Raji (cell line): ENCODE data around the gene ASB2.
A peak's percentile ranks its signal among the peaks of the same experiment; 100 is the strongest.

Source experiments
- POLR2A ChIP-seq: IDR thresholded peaks from 2 replicates; pipeline ENCODE4 v1.6.1; 2011; ENCODE audit warnings: low read depth, low read length, control low read depth; ENCODE audit not compliant: insufficient read depth

The ASB2 gene

DNA sequence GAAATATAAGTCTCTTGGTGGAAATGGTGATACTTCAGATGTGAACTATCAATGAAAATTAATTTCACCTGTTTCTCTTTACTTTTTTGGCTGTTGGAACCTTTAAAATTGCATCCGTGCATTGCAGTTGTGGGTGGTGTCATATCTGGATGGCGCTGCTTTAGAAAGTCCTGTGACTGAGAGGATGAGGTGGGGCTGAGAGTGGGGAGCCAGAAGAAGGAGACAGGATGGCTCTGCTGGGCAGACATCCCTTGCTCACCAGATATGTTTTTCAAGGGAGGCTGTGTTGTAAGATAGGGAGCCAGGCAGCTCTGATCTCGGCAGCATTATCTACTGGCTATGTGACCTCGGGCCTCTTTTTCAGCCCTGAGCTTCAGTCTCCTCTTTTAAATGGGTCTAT, 12.7 kb downstream of the ASB2 start:
- TF ChIP-seq POLR2A: no peak

DNA sequence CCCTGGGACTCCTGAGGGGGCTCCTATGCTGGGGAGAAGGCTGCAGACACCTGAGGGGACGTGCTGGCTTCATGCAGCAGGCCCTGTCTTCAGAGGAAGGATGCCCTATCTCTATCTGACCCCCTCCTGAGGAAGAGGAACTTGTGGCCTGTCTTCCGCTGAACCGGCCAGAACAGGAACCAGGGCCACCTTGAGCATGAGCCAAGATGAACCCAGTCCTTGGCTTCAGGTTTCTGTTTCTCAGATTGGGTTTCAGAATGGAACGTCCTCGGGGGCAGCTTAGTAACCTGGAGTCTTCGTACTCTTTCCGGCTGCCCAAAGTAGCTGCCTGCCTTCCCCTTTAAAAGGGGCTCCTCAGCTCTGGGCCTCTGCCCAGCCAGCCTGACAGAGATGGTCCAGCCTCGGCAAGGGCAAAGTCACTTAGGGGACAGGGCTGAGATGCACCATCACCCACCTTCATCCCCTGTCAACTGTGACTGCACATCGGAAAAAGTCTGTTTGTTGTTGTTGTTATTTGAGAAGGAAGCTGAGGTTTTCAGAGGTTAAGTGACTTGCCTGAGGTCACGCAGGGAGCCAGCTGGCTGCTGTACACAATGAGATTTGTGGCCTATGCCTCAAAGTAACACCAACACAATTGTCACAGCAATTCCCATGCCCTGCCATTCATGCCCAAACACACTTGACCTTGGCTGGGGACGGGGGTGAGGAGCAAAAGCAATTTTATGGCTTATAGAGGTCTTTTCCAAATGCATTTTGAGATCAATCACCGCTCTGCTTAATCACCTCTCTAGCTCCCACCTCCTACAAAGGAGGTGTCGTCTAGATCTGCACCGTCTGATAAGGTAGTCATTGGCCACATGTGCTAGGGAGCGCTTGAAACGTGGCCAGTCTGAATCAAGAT, 13.4 kb downstream of the ASB2 start:
- TF ChIP-seq POLR2A: no peak

DNA sequence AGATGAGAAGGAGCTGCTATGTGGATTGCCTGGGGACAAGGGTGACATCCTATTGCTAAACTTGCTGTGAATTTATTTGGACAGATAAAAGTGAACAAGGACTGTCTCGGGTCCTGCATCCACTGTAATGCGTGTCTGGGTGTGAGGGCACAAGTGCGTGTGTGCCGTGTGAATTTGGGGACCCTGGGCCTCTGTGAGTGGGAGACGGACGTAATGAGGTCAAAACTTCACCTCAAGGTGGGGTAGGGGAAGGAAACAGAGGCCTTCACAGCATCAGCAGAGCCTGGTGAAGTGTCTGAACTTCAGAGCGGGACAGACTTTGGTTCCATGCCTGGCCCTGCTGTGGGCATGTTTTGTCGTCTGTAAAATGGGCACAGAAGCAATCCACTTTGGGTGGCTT, 14.8 kb downstream of the ASB2 start:
- TF ChIP-seq POLR2A: no peak

DNA sequence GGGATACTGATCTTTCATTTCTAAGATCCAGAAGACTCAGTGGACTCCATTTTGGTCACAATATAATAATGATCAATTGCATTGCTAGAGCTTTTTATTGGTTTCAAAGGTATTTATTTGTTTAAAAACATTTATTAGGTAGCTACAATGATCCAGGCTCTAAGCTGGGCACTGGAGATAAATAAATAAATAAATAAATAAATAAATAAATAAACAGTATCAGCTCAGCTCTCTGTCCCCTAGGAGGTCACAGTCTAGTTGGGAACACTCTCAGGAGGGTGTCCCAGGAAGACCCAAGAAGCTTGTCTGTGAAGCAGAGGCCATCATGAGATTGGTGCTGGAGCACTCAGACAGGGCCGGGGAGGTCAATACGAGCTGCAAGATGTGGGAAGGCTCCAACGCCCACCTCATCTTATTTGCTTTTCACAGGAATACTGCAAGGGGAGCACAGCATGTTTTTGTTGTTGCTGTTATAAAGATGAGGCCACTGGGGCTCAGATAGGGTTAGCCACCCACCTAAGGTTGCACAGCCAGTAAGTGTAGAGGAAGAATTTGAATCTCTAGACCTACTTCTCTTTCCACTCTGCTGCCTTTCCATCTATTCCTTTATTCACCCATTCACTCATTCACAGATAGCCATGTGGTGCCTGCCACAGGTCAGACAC, 15.5 kb downstream of the ASB2 start:
- no peak for TF ChIP-seq POLR2A

DNA sequence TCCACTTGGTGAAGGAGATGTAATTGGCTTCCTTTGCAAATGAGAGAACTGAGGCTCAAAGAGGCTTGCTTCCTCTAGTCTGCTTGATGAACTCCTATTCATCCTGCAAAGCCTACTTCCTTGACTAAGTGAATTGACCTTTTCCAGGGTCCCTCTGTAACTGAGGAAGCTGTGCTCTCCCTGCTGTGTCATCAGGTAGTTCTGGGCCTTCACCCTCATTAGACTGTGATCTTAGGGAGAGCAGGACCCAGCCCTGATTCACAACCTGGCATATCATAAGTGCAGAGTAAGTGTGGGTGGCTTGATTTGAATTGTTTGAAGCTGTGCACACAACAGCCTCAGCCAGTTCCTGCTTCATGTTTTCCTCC, 16.3 kb downstream of the ASB2 start:
- TF ChIP-seq POLR2A: peak; percentile 35; the same call in 1 of the 2 replicates

DNA sequence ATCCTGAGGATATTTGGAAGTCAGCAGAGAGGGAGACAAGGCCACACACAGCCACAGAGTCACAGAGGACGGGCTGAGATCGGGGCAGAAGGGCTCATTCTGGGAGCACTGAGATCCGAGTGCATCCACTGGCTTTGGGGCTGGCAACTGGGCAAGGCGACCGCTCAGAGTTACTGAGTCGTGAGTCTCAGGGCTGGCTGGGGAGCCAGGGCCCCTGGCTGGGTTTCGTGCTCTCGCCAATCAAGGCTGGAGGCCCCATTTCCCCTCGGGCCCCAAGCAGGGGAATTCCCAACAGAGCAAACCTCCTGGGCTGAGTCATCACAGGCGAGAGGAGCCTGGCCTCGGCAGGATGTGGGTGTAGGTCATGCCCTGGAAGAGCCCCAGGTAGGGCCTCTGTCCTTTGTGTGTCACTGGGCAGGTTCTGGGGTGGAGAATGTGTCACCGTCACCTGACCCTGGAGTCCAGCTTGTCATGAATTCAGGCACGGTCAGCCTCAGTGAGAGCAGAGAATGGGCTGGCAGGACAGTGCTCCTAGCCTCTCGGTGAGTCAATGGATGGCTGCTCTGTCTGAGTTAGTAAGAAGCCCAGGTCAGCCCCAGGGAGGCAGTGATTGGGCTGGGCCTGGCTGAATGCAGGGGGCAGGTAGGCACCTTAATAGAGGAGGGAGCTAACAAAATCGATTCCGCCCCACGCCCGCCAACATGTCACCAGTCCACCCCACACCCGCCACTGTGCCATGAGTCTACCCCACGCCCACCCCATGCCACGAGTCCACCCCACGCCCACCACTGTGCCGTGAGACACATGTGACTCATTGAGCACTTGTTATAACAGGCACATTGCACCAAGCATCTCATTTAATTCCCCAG, 16.9 kb downstream of the ASB2 start:
- TF ChIP-seq POLR2A: 0 out of 2 replicates have a peak, but pooled peaks have one; percentile 8

DNA sequence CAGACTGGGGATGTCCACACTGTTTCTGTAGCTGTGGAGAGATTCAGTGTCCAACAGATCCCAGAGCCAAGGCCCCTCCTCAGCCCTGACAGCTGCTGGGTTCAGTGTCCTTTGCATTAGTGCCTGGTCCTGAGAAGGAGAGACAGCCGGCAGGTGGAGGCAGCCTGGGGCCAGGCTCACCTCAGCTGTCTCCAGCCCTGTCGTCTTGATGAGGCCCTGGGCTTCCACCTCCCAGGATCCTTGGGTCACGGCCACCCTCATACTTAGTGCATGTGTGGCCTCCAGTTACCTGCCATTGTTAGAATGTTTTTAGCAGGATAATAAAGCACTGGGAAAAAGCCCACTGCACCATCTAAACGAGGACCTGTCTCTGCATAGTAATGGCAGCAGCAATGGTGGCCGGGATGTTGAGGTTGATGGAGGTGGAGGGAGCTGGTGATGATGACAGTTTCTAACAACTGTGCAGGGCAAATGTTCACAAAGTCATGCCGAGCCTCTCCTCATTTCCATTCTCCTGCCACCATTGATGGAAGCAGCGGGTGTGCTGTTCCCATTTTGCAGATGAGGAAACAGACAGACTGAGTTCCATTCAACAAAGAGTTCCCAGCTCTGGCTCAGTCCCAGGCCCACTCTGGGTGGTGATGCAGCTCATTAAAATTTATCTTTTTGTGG, 17.7 kb downstream of the ASB2 start:
- no peak for TF ChIP-seq POLR2A

DNA sequence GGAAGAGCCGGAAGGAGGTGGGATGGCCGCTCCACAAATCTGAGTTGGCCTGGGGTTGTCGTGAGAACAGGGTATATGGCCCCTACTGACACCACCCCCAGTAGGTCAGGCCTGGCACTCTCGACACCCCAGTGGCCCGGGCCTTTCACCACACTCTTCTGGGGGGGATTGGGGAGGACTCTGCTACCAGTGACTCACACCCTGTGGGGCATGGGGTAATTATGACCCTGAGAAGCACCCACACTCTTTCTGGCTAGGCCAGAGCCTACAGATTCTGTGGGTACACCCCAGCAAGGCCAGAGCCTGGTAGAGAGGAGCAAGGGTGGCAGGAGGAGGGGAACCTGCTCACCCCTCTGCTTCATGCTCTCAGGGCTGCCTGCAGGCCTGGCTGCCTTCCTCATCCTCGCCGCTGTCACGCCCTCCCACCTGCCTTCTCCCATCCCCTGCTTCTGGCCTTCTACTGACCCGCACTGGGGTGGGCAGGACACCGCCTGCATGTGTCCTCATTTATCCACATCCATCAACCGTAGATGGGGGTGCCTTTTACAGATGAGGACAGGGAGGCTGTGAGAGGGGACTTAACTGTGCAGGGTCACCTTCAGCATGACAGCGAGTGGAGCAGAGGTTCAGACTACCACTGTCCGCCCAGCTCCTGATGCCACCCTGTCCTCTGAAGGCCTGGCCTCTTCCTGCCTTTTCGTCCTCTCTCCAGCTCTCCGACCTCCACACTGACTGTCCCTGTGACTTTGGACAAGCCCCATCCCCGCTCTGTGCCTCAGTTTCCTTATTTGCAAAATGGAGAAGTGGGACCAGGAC, 18.4 kb downstream of the ASB2 start:
- TF ChIP-seq POLR2A: no peak

DNA sequence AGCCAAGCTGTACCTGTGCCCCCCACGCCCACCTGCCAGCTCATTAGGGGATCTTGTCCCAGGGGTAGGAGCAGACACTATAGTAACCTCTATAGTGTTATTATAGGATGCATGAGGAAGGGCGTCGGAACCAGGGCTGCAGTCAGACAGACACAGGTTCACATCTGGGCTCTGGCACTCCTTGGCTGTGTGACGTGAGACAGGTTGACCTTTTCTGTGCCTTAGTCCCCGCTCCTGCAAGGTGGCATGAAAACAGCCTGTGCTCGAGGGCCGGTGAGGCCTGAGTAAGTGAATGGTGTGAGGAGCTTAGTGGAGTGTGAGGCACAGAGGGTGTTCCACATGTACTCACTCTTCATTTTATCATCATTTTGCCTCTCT, 19.0 kb downstream of the ASB2 start:
- TF ChIP-seq POLR2A: no peak

DNA sequence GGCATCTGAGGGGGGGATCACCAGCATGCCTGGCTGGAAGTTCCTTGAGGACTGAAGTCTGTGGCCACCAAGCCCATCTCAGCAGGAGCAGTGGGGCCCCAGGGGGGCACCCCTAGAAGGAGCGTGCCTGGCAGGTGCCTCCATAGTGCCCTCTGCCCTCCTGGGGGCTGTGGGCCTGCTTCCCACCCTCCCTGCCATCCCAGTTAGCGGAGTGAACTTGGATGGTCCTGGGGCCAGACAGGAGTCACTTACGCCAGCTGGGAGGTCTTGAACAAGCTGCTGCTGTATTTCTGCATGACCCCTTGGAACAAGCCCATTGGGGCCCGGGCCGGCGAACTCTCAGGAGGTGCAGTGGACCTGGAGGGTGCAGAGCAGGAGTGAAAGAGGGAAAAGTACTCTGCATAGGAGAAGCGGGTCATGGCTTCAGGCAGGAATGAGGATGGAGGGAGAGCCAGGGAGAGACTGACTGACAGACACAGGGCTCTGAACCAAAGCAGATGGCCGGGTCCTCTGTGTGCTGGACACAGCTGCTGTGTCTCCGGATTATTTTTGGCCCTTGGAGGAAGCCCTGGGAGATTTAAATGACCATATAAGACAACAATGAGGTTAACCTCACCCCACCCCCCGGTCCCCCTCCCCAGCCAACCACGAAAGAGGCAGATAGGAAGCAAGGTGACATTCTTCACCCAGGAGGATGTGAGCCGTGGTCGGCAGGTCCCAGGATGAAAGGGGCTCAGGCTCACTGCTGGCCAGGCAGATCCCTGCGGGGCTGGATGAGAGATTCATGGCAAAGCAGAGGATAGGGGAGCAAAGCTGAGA, 19.6 kb downstream of the ASB2 start:
- TF ChIP-seq POLR2A: no peak

DNA sequence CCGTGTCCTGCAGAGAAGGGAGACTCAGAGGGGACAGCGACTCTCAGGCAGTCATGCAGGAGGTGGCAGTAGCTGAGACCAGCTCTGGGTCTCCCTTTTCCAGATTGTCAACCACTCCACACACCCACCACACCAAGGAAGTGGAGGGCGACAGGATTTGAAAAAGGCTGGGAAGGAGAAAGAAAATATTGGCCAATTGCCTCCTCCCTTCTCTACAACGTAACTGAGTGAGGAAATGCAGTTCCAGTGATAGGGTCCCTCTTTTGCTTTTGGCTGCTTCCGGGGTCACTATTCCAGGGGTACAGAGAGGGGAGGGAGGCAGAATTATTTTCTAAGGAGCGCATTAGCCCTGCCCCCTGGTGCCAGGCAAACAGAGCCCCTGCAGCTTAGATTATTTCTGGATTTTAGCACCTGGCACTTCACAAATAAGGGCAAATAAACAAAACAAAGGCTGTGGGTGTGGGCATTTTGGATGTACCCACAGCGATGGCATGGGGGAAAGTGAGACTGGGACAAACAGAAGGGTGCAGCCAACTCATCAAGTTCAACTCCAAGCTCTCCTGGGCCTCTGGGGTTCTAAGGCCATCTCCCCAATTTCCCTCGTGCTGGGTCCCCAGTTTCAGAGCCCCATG, 20.4 kb downstream of the ASB2 start:
- TF ChIP-seq POLR2A: no peak

DNA sequence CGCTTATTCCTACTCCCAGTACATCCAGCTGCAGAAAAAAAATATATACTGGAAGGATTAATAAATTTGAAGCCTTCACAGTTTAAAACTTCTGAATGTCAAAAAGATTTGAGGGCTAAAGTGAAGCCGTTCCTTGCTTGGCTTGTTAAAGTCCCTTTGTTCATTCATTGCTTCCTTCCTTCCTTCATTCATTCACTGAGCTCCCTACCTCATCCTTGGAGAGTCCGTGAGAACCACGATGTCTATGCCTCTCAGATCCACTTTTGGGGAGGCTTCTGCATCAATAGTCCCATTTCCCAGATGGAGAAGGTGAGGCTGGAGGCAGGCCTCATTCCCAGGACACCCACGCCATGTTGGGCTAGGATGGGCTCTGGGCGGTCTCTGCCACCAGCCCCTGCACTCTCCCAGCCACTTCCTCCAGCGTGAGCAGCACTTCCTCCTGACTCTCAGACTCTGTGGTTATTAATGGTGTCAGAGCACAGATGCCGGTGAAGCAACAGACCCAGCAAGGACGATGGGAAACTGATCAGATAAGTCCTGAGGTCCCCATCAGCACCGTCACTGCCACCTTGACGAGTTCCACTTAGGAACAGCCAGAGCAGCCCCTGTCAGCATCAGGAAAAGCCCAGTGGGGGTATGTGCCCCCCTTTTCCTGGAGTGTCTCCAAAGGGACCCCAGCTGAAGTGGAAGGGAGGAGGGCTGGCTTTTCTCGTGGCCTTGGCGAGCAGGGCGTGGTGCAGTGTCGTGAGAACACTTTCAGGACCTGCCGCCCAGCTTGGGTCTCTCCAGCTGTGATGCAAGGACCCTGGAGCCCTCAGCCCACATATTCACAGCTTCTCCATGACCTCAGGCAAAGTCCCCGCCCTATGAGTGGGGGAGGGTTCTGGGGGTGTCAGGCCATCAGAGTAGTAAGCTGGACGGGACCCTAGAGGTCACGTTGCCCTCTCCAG, 21.2 kb downstream of the ASB2 start:
- peak; percentile 50; the same call in 1 of the 2 replicates for TF ChIP-seq POLR2A
